Dedifferentiated amniotic fluid mesenchymal stem cell (primary cell): Measurements from ENCODE around the gene TTYH2.
"Not testable (repeated sequence)": the region's sequence is repeated elsewhere in the genome, so short reads cannot be mapped to it uniquely, and the experiment has no call there.

ENCODE experiments used
- DNase-seq: peaks from one replicate; pipeline ENCODE4 v3.0.0-alpha.2; 2016; ENCODE audit errors: extremely low spot score

Gene TTYH2

GRCh38 chr17:74262601-74263000 is 49.2 kb downstream of the TTYH2 start:
- no peak for DNase-seq

GRCh38 chr17:74267054-74267453 is 53.7 kb downstream of the TTYH2 start:
- not testable (repeated sequence) for DNase-seq

- no peak for DNase-seq
These were observed 54.2 kb downstream of the TTYH2 start for GRCh38 chr17:74267579-74267978.

GRCh38 chr17:74267987-74268499 is 54.7 kb downstream of the TTYH2 start:
- DNase-seq: no peak

GRCh38 chr17:74268558-74268957 is 55.2 kb downstream of the TTYH2 start:
- DNase-seq: no peak

- DNase-seq: no peak
These were observed 57.0 kb downstream of the TTYH2 start for GRCh38 chr17:74270333-74270732.

GRCh38 chr17:74271281-74271680 is 57.9 kb downstream of the TTYH2 start:
- no peak for DNase-seq

- DNase-seq: no peak
These were observed 58.7 kb downstream of the TTYH2 start for GRCh38 chr17:74271901-74272561.

- DNase-seq: no peak
These were observed 59.4 kb downstream of the TTYH2 start for GRCh38 chr17:74272731-74273201.

- no peak for DNase-seq
These were observed 60.8 kb downstream of the TTYH2 start, which contains the start of gene DNAI2 for GRCh38 chr17:74274060-74274708. TSS of gene DNAI2 (plus strand) at chr17:74274234. CDS start at chr17:74281818, 7,584 bp downstream.

GRCh38 chr17:74274709-74275340 is 61.5 kb downstream of the TTYH2 start:
- no peak for DNase-seq

- no peak for DNase-seq
These were observed 62.7 kb downstream of the TTYH2 start for GRCh38 chr17:74276051-74276476.

GRCh38 chr17:74276541-74277009 is 63.2 kb downstream of the TTYH2 start:
- DNase-seq: no peak

- no peak for DNase-seq
These were observed 64.6 kb downstream of the TTYH2 start for GRCh38 chr17:74277935-74278334.

GRCh38 chr17:74279617-74280016 is 66.2 kb downstream of the TTYH2 start:
- not testable (repeated sequence) for DNase-seq

GRCh38 chr17:74280093-74280513 is 66.7 kb downstream of the TTYH2 start:
- no peak for DNase-seq

GRCh38 chr17:74281799-74282198 is 68.4 kb downstream of the TTYH2 start:
- DNase-seq: no peak

- not testable (repeated sequence) for DNase-seq
These were observed 68.9 kb downstream of the TTYH2 start for GRCh38 chr17:74282274-74282586.

GRCh38 chr17:74282587-74283370 is 69.4 kb downstream of the TTYH2 start:
- DNase-seq: no peak

- no peak for DNase-seq
These were observed 70.0 kb downstream of the TTYH2 start for GRCh38 chr17:74283371-74283673.

GRCh38 chr17:74287031-74287602 is 73.7 kb downstream of the TTYH2 start:
- no peak for DNase-seq

- DNase-seq: no peak
These were observed 75.4 kb downstream of the TTYH2 start for GRCh38 chr17:74288785-74289184.
